NCI-H2081 (cell line): ENCODE data around the gene KCNIP4.
"Not testable (repeated sequence)": the region's sequence is repeated elsewhere in the genome, so short reads cannot be mapped to it uniquely, and the experiment has no call there.

Experiments
- DNase-seq, 2 experiments: peaks; one replicate each; lab custom pipeline; 2025; lab: John Stamatoyannopoulos, UW

KCNIP4 gene

DNA sequence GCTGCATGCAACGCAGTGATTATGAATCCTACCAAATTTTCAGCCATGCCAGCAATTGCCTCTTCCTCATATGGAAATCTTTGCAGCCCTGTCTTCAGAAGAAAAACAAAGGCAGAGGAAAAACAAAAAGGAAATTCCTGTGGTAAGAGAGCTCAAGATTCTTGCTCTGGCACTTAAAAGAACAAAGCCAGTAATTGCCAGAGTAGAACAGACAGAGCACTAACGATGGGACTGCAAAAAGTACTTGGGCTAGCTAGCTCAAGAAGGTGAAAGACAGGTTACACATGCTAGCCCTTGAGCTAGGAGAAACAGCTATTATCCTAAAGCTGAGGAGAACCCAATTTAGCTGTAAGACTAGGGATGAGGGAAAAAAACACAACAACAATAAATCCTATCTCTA lies 582.3 kb downstream of the KCNIP4 start:
- no peak for DNase-seq

DNA sequence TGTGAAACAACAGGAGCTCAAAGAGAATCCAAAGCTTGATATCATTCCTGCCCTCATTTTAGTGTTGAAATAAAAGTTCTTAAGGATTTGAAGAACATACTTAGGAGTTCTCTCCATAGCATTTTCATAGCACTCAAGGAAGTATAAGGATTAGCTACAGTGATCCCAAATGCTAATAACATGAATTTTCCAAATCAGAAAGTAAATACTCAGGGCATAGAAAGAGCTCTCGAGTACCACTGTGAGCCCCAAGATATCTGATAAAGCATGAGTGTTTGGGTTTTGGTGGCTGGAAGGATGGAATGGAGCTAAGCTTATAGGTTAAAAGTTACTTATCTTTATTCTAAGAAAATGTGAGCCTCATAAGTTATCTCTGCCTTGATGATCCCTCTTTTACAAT lies 584.9 kb downstream of the KCNIP4 start:
- no peak for DNase-seq

DNA sequence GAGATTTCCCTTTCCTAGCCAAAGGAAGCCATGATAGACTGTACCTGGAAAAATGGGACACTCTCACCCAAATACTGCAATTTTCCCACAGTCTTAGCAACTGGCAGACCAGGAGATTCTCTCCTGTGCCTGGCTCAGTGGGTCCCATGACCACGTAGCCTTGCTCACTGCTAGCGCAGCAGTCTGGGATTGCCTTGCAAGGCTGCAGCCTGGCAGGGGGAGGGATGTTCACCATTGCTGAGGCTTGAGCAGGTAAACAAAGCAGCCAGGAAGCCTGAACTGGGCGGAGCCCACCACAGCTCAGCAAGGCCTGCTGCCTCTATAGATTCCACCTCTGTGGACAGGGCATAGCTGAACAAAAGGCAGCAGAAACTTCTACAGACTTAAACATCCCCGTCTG lies 596.2 kb downstream of the KCNIP4 start:
- DNase-seq, result not testable (repeated sequence)

DNA sequence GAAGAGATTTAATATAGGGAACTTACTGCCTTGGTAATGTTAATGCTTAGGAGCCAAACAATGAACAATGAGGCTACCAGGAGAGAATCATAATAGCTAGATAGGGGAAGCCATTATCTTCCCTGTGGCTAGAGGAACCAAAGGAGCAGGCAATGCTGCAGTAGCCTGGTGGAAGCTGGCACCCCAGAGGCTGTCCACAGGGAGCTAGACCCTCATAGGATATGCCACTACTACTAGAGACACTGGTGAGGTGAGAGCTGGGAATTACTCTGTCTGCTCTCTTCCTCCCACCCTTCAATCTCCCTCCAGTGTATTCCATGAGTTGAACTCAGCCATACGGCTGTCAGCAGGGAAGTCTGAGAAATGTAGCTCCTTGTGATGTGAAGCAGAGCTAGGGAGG lies 601.4 kb downstream of the KCNIP4 start:
- DNase-seq, result no peak

DNA sequence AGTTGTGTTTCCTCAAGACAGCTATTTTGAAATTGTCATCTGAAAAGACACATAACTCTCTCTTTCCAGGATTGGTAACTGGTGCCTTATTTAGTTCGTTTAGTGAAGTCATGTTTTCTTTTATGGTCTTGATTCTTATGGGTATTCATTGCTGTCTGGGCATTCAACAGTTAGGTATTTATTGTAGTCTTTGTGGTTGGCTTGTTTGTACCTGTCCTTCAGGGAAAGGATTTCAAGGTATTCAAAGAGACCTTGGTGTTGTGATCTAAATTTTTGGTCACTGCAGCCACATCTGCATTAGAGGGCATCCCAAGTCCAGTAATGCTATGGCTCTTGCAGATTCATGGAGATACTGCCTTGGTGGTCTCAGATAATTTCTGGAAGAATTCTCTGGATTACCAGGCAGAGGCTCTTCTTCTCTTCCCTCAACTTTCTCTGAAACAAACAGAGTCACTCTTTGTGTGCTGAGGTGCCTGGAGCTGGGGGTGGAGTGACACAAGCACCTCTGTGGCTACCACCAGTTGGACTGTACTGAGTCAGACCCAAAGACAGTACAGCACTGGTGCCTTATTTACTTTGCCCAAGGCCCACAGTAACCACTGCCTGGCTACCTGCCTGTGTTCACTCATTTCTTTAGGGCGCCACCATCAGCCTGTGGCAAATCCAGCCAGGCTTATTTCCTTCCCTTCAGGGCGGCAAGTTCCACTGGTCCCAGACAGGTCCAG lies 620.4 kb downstream of the KCNIP4 start:
- no peak for DNase-seq

DNA sequence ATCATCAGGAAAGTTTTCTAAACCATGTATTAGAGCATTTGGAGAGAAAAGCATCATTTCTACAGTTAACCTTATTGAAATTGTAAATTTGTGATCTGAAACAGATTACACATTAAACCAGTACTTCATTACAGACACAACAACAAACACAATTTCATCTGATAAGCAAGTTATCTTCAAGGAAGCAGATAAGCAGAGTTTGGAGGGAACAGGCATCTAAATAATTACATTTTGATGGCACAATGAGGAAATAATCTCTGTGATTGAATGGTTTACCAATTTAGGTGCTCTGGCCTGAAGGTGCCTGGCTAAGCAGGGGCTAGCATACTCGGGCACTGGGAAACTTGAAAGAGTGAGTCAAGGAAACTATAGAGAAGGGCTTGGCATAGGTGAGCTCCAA lies 628.5 kb downstream of the KCNIP4 start:
- no peak for DNase-seq

DNA sequence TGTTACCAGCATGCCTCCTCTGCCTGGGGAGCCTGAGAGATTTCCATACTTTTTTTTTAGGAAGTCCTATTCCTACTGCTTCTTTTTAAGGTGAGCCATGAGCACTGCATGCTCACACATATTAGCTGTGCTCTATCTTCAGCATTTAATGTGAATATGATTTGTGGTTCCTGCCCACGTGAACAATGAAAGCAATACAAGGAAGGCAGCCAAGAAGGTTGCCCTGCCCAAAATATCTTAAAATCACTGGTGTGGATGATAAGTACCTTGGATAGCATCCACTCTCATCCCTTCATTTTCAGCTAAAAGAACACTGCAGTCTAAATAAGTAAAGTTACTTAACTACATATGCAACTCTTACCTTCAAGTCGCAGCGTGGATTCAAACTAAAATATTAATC lies 640.9 kb downstream of the KCNIP4 start:
- no peak for DNase-seq

DNA sequence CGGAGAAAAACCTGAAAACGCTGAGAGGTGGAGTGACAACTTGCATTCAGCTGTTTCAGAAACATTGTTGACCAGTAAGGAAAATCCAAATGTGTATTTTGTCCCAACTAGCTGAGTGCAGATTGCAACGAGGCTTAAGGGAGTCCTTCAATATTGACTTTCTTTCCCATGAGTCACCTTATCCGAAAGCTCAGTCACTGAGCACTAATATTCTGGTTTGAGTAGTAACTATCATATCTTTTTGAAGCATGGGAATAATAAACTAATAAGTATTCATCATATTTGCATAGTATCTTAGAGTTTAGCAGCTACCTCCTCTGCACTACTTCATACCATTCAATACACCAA lies 644.1 kb downstream of the KCNIP4 start:
- DNase-seq, result no peak

DNA sequence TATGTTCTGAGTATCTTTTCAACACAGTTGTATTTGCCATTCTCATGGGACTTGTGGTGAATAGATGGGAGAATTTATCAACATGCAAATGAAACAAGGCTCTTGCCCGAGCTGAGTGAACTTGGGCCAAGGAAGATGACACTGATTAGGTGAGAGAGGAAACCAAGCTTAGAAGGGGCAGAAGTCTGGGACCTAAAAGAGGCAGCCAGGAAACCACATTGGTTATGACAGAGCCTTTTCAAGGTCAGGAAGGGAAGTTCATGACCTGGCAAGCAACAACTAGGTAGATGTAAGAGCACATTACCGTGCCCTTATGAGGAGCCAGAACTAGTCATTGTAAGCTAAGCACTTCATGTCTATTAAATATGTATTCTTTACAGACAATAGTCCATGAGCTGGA lies 658.0 kb downstream of the KCNIP4 start:
- DNase-seq, result no peak

DNA sequence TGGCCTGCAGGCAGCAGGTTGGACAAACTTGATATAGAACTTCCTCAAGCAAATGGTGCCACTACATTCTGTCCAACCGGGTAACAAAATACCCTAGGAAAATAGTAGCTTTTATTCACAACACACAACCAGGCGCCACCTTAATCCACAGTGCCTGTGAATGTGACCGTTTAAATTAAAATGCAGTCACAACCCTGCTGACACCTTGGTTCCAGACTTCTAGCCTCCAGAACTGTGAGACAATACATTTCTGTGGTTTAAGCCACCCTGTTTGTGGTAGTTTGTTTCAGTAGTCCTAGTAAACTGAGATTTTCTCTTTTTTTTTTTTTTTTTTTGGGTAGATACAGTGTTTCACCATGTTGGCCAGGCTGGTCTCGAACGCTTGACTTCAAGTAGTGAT lies 672.5 kb downstream of the KCNIP4 start:
- no peak for DNase-seq

DNA sequence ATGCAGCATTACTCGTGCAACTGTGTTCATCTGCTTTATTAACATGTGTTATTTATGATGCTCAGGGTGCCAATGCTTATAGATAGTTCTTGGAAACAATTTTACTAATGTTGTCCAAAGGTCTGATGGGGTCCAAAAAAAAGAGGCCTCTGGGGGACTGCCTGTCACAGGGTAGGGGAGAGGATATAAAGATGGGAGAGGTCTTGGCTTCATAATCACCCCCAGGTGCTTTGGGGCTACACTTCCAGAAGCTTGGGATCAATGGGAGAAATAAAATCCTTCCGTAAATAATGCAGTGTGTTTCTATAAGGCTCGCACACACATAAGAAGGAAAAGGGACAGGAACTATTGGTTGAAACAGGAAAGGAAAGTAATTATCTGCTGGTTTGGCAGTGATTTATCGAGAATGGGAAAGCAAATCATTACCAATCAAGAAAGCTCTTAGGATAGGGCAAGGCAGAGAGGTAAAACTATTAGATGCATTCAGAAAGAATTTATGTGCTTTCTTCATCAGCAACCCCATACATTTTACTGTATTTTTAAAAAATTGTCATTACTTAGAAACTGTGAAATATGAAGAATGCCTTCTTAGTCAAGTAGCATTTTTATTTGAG lies 677.0 kb downstream of the KCNIP4 start:
- no peak for DNase-seq

DNA sequence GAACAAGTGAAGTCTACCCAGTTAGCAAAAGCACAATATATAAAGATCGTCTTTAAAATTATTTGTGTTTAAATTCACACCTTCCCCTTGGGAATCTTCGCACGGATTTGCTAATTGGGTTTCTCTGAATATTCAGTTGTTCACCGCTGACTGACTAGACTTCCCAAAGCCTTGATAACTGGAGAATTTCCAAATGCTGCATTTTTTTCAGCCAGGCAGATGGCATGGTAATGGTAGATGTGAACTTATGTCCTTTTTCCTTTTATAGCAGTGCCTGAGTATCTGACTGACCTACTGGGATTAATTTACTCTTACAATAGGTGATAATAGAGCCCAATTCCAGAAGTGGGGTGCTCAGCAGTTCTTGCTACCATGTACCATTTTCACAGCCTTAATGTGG lies 700.2 kb downstream of the KCNIP4 start:
- no peak for DNase-seq

DNA sequence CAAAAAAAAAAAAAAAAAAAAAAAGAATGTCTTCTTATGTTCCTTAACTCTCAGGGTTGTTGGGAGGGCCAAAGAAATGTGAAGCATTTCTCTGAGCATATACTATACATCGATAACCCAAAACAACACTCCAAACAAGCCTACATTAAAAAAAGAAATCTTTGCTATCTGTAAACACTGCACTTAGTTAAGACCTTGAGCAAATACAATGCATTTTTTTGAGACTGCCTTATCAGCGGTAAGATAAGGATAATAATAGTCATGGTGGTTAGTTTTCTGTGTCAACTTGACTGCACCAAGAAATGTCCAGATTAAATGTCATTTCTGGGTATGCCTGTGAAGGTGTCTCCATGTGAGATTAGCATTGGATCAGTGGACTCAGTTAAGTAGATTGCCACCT lies 706.4 kb downstream of the KCNIP4 start:
- no peak for DNase-seq

DNA sequence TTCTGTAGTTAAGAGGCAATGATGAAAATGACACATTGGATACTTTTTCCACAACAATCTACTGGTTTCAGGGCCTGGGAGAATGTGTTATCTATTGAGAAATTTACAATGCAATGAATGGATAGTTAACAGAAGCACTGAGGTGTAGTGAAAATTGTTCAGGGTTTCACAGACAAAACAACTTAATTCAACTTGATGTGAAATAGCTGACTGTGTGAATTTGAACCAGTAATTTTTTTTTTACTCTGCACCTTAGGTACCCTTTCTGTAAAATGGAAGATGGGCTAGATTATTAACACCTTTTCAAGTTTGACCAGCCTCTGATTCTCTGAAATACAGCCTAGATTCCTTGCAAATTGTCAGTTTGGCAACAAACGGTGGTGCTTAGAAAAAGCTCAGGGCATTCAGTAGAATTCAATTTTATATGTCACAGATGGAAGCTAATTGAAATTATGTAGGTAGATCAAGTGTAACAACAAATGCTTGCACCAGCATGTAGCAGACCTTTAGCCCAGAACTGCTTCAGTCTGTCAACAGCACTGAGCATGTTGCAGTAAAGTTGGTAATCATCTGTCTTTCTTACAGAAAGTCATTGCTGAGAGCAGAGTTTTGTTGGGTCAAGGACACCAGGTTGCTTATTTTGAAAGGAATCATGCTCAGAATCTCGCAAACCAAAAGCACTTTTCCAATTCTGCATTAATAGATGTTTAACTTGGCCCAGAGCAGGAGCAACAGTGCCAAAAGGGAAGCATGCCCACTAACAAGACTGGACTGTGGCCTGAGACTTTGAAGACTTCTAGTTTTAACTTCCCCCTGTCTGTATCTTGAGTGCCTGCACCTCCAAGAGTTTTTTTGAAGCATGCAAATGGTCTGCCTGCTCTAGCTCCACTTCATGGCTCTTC lies 721.7 kb downstream of the KCNIP4 start:
- no peak for DNase-seq

DNA sequence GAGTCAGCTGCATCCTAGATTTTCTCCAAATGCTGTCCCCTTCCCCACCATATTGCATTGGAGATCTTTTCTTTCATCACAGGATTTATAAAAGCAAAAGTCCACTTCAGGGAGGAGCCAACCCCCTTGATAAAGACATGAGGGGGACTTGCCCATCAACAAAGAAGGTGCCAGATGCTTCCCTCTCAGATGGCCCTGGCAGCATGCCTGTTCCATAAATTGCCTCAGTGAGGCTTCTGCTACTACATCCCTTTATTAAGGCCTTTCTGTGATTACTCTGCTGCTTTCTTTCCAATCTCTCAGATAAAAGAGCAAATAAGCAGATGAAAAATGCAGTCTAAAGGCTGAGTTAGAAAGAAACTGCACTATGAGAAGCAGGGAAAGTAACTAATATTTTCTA lies 736.7 kb downstream of the KCNIP4 start:
- DNase-seq, result no peak

DNA sequence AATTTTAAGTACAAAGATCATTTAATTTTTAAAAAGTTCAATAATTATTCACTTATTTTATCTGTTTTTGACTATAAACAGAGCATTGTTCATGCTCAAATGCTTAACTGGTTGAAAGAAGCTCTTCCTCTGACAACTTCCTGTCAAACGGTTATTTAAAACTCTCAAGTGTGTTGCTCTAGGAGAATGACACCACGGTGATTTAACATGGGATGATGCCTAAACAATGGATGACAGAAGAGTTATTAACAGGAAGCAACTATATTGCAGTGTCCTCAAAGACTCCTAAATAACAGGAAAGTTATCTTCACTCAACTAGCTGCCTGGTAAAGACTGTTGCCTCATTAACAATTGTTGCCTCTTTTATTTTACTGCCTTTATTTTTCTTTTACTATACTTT lies 738.7 kb downstream of the KCNIP4 start:
- DNase-seq, result no peak

DNA sequence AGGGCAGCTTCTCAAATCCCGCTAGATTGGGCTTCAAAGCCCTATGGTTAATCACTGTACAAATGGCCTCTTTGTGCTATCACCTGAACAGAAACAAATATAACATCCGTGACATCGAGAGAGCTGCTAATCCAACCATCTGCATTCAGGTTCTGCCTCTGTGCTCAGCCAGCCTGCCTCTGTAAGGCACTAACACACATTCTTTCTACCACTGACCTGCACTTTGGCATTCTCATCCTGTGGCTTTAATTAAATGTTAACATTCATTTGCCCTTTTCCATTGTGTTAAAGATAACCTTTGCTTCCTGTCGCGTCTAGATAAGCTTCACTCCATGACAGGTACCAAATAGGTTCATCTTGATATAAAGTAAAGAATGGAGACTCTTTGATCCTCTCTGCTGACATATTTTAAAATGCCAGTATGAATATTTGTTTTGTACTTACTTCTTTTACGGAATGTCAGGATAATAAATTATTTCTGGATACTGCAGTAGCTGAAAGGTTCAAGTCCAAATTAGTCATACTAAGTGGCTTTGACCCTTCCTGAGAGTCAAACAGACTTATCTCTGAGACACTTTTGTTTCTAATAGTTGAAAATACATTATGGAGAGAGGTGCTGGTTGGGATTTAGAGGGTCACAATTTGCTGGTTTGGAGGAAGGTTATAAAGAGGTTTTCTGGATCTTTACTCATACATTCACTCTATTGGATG lies 742.6 kb downstream of the KCNIP4 start:
- no peak for DNase-seq

DNA sequence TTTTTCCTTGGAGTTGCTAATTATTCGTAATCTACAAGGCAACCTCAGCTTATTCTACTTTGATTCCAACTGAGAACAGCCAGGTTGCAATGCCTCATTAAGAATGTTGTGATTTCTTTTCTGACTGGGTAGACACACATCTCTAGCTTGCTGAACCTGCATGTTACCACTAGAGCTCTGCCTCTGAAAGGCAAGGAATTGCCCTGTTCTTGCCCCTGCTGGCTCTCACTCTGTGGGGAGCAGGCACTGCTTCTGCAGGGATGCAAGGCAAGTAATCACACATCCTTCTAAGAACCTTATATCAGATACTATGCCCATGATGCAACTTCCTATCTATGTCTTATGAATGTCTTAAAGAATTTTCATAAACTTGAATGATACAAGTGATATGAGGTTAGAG lies 745.2 kb downstream of the KCNIP4 start:
- DNase-seq, result no peak

DNA sequence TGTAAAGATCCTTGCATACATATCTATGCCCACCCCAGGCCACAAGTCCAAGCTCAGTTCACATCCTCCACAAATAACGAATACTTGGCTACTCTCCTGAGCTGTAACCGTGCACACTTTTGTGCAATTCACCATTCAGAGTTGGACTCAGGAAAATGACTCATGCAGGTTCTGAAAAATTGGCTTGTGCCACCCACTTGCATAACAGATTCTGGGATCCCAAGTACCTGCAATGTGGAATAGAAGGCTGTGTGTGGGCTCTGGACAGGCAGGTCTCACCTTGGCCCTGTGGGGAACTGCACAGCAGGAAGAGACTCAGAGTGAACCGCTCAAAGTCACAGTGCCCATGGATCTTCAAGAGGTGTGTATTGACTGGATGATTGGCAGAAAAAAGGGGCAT lies 745.6 kb downstream of the KCNIP4 start:
- DNase-seq, result no peak

DNA sequence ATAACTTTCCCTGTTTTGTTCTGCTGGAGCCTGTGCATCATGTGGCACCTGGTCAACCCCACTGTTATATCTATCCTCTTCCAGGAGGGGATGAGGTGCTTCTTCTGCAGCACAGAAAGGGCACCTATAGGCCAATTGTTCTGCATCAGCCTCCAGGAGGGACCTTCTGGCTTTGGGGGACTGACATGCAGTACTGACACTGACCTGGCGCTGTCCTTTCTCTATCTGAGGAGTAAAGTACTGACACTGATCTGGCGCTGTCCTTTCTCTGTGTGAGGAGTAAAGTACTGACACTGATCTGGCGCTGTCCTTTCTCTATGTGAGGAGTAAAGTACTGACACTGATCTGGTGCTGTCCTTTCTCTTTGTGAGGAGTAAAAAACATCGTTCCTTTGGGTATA lies 749.9 kb downstream of the KCNIP4 start:
- no peak for DNase-seq

DNA sequence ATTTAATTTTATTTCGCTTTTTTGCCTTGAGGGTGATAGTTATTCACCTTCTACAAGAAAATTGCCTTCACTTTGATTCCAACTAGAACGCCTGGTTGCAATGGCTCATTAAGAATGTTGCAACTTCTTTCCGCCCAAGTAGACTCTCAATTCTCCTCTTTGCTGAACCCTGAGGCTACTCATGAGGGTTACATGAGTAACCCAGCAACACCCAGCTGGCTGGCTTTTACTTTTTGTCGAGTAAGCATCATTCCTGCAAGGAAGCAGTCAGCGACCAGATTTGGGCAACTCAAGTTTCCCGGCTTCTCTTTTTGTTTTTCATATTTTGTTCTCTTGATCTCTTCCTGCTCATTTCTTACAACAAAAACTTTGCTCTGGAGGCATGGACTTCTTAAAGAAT lies 752.9 kb downstream of the KCNIP4 start:
- no peak for DNase-seq

DNA sequence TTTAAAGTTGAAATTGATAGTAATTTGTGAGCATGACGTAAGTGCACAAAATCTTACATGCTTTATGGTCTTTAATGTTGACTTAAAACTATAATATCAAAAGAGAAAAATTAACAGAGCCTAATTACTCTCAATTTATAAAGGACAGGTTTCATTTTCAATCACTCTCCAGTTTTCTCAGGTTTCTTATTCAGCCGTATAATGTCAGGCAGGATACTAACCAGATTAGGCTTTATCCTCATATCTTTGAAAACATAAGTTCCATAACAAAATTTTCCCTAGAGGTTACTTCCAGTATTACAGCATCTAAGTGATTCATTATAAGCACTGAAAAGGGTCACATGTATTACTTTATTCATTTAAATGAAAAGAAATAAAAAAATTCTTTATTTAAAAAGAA lies 756.2 kb downstream of the KCNIP4 start:
- no peak for DNase-seq

DNA sequence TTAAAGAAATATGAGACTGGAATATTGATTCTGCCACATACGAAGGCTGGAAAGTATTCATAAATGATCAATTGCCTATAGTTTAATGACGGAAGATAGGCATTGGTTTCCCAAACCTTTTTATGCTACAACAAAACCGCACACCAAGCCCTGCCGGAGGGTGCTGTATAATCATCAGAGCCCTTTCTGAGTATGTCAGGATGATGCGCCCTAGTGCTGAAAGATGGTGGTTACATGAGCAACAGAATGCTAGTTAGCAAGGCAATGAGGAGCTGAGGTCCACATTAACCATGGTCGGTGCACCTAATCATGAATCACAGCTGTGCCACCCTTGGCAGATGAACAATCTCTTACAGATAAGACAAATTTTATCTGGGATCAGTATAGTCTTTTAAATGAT lies 757.3 kb downstream of the KCNIP4 start:
- no peak for DNase-seq
